Measurements from ENCODE around the gene ANKRD1.
"Not testable (repeated sequence)": the region's sequence is repeated elsewhere in the genome, so short reads cannot be mapped to it uniquely, and the experiment has no call there.

The ANKRD1 gene

GRCh38 chr10:90920986-90921666 is at the start of gene ANKRD1:
Gene ANKRD1, minus strand, starts transcription at chr10:90921087. Its CDS starts 60 bp downstream, at chr10:90921027.
- DNase-seq, result no peak

GRCh38 chr10:90969947-90970673 is 49.2 kb upstream of the ANKRD1 start:
- ATAC-seq (no peak), DNase-seq (no peak)

More at GRCh38 chr10:90920986-90921666, at the start of gene ANKRD1:
- no peak for ATAC-seq

- ATAC-seq (no peak), DNase-seq (no peak)
These were observed 48.2 kb upstream of the ANKRD1 start for GRCh38 chr10:90969121-90969534.

GRCh38 chr10:90968328-90969081 is 47.6 kb upstream of the ANKRD1 start:
- ATAC-seq (no peak), DNase-seq (no peak)

GRCh38 chr10:90967865-90968264 is 47.0 kb upstream of the ANKRD1 start:
- ATAC-seq (no peak), DNase-seq (no peak)

- ATAC-seq, result no peak
- DNase-seq, result no peak
These were observed 45.3 kb upstream of the ANKRD1 start for GRCh38 chr10:90966146-90966545.

GRCh38 chr10:90965720-90966119 is 44.8 kb upstream of the ANKRD1 start:
- ATAC-seq, result no peak
- DNase-seq, result no peak

GRCh38 chr10:90964781-90965465 is 44.0 kb upstream of the ANKRD1 start:
- no peak for ATAC-seq
- no peak for DNase-seq

- no peak for ATAC-seq
These were observed 42.4 kb upstream of the ANKRD1 start for GRCh38 chr10:90963331-90963730.

GRCh38 chr10:90960355-90960814 is 39.5 kb upstream of the ANKRD1 start:
- ATAC-seq (peak; percentile 40), DNase-seq (no peak)

More at GRCh38 chr10:90963331-90963730, 42.4 kb upstream of the ANKRD1 start:
- no peak for DNase-seq

GRCh38 chr10:90959826-90960225 is 38.9 kb upstream of the ANKRD1 start:
- ATAC-seq (no peak), DNase-seq (no peak)

GRCh38 chr10:90958781-90959180 is 37.9 kb upstream of the ANKRD1 start:
- no peak for DNase-seq
- ATAC-seq, result no peak

- ATAC-seq (no peak), DNase-seq (no peak)
These were observed 26.4 kb upstream of the ANKRD1 start for GRCh38 chr10:90947030-90947960.

GRCh38 chr10:90945491-90946070 is 24.7 kb upstream of the ANKRD1 start:
- DNase-seq, result no peak

GRCh38 chr10:90944749-90945148 is 23.9 kb upstream of the ANKRD1 start:
- no peak for ATAC-seq
- DNase-seq, result no peak

More at GRCh38 chr10:90945491-90946070, 24.7 kb upstream of the ANKRD1 start:
- no peak for ATAC-seq

GRCh38 chr10:90942980-90943379 is 22.1 kb upstream of the ANKRD1 start:
- ATAC-seq, DNase-seq: not testable (repeated sequence)

GRCh38 chr10:90939648-90940047 is 18.8 kb upstream of the ANKRD1 start:
- no peak for DNase-seq
- no peak for ATAC-seq

GRCh38 chr10:90939116-90939515 is 18.2 kb upstream of the ANKRD1 start:
- no peak for ATAC-seq

GRCh38 chr10:90937645-90938258 is 16.9 kb upstream of the ANKRD1 start:
- ATAC-seq (no peak), DNase-seq (no peak)

More at GRCh38 chr10:90939116-90939515, 18.2 kb upstream of the ANKRD1 start:
- DNase-seq, result no peak

GRCh38 chr10:90936276-90936659 is 15.4 kb upstream of the ANKRD1 start:
- no peak for ATAC-seq
- no peak for DNase-seq

All from stimulated activated naive CD8-positive, alpha-beta T cell treated with anti-CD3 and anti-CD28 coated beads, Interleukin-15, Interleukin-2, amounts not matched to agents 100 U/mL and 50 U/mL, for 24 hours (primary cell).